RPMI7951 (cell line): ENCODE measurements around the gene RSRC1. TPM values are rescaled to one million over a fixed set of nuclear protein-coding genes. Genes with fewer than 3 reads are reported as not detected.
"Not testable (repeated sequence)": the region's sequence is repeated elsewhere in the genome, so short reads cannot be mapped to it uniquely, and the experiment has no call there.

Source experiments
- DNase-seq: peaks from one replicate; pipeline ENCODE4 v3.0.0-alpha.2; 2012; ENCODE audit warnings: low read depth
- total RNA-seq: library from RNA; depleted of rRNA; stranded (reverse); fragments of >200 nt; shearing (Covaris generic); gene quantifications from 2 replicates; pipeline ENCODE4 v1.2.3, GENCODE V29; 2014; rRNA removed

Gene RSRC1, protein sequence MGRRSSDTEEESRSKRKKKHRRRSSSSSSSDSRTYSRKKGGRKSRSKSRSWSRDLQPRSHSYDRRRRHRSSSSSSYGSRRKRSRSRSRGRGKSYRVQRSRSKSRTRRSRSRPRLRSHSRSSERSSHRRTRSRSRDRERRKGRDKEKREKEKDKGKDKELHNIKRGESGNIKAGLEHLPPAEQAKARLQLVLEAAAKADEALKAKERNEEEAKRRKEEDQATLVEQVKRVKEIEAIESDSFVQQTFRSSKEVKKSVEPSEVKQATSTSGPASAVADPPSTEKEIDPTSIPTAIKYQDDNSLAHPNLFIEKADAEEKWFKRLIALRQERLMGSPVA
- 65.3 and 83.5 TPM in 2 replicates for total RNA-seq

DNA sequence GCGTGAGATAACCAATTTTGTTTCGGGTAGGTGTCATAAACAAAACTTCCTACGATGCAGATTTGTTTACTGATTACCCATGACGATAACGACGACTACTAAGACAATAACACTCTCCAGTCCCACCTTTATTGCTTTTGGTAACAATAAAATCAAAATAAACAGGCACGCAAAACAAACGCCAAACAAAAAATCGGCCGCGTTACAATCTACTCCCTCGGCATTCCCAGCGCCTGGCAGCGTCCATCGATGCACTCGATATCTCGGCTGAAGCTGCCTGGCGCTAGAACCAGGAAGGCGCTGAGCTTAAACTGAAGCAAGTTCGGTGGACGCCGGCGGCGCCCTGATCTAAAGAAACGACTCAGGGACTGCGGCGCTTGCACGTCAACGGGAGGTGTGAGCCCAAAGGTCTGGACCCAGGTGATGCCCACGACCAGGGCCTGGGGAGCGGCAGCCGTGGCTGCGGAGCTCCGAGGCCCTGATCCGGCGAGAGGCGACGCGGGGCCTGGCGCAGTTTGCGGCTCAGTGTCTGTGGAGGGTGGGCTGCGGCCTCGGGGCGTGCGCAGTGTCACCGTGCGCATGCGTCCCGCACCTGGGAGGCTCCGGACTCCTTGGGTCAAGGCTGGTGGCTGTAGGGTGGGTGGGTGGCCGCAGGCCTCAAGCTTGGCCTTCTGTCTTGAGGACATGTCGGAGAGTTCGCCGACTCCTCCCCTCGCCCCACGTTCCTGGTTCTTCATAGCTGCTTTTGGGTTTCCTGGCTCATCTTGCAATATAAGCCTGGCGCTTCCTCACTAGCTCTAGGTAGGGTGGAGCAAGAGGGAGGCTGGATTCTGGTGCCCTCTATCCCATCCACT is at the start of gene RSRC1:
Gene RSRC1, plus strand, starts transcription at position 286 of the 854 bp plus-strand sequence. CDS start 12,016 bp downstream, outside the sequence.
- DNase-seq, result peak; percentile 90

DNA sequence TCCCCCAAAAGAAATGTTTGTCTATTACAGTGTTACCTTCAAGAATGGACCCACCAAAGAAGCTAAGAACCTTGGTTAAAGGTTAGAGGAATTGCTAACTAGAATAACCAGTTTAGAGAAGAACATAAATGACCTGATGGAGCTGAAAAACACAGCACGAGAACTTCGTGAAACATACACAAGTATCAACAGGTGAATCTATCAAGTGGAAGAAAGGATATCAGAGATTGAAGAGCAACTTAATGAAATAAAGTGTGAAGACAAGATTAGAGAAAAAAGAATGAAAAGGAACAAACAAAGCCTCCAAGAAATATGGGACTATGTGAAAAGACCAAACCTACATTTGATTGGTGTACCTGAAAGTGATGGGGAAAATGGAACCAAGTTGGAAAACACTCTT is 44.3 kb upstream of the RSRC1 start:
- DNase-seq, result not testable (repeated sequence)

DNA sequence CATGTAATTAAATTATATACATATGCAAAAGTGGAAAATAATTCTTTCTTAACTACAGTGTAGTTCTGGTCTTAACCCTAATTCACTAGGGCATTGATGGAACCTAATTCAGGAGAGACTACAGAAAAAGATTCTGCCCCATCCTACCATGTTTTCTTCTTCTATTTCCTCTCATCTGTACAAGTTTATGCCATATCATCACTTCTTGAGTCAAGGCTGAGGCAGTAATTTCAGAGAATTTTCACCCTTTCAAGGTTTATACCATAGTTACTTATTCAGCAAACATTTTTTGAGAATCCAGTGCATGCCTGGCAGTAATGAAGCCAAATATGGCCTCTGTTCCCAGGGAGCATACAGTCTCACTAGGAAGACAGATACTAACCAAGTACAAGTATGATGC is 37.1 kb upstream of the RSRC1 start:
- DNase-seq, result no peak

DNA sequence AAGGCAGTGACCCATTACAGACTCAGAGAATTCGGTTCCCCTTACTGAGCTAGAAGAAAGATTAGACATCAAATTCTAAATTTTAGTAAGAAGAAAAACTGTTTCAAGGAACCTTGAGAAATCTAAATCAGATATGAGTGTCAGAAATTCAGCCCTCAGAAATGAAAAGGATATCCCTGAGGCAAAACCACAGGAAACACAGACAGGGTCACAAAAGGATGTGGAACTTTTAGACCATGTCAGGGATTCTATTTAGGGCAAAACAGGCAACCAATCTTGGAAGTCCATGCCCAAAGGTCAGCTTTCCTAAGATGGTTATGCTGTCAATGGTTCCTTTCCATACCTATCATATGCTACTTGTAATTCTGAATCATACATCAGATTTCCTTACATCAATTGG is 35.3 kb upstream of the RSRC1 start:
- peak; percentile 51 for DNase-seq

DNA sequence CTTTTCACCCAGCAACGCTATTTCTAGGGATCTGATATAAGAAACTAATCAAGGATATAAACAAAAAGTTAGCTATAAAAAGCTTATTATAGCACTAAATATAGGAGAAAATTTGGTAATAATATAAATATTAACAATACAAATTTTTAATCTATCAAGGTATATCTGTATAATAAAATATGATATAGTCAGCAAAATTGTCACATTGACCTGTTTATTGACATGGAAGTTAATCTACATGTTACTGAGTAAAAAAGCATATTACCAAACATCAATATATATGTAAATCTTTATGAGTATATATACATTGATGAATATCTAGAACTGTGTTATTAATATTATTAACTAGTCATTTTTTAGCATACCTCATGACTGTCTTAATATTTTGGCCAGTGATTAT is 30.3 kb upstream of the RSRC1 start:
- no peak for DNase-seq

DNA sequence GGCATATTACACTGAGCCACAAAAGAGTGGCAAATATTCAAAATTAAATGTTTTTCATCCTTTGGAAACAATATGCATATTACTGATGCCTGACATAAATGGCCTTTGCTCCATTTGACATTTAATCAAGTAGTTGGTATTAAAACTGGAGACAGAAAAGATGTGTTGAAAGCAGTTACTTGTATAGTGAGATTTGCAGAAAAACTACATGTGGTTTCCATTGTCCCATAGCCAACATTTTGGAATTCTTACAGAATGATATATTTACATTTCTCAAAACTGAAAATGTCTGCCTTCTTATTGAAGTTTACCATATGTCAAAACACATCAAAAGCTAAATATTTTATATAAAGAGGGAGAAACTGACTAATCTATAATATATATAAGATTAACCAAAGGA is 25.2 kb upstream of the RSRC1 start:
- DNase-seq, result no peak

DNA sequence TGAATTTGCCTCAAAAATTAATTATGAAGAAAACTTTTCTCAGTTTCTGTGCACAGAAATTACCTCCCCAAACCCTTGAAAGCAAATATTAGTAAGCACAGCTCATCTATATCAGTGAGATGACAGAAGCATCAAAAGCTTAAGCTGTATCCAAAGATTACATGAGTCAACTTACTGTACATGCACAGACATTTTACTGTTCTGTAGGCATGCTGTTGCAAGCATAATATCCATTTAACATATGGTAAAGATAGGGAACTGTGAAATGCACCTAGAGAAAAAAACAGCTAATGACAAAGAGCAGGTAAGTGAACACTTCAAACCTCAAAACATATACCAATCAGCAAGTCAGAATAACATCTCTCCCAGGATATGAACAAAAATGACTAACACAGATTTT is 24.5 kb upstream of the RSRC1 start:
- DNase-seq, result no peak

DNA sequence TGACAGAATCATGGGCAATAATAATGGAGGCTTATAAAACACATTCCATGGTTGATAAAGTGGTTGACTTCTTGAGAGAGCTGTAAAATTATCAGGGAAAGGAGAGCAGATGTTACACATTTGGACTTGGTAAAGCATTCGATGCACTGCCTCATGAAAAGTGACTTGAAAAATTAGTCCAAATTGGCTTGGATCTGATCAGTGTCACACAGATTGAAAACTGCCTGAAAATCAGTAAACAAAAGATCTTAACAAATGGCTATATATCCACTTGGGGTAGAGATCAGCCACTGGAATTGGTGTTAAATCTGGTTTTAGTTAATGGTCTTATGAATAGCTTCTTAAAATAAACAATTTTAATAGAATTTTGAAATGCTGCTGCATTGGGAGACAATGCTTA is 24.0 kb upstream of the RSRC1 start:
- no peak for DNase-seq

DNA sequence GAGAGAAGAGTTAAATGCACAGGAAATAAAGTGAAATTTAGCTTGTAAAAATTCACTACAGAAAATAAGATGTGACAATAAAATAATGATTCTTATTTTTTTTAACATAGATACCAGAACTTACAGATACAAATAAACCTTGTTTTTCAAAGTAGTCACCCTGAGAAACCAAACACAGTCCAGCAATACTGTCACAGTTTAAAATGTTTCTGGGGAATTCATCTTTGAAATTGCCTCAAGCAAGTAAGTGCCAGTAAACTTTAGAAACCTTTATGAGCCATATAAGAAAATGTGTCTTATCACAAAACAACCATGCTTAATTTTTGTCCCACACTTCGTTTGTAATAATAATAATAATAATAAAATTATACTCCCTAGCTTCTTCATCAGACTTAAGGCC is 23.5 kb upstream of the RSRC1 start:
- no peak for DNase-seq

DNA sequence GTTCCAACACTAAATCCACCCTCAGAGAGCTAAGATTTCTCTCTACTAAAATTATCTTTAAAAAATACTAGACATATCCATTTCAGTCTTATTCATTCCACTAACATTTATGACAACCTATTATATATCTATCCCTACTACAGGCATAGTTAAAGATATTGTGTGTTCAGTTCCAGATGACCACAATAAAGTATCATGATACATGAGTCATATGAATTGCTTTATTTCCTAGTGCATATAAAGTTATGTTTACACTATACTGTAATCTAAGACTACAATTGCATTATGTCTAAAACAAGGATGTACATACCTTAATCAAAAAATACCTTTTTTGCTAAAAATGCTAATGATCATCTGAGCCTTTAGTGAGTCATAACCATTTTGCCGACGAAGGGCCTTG is 23.1 kb upstream of the RSRC1 start:
- DNase-seq, result no peak

DNA sequence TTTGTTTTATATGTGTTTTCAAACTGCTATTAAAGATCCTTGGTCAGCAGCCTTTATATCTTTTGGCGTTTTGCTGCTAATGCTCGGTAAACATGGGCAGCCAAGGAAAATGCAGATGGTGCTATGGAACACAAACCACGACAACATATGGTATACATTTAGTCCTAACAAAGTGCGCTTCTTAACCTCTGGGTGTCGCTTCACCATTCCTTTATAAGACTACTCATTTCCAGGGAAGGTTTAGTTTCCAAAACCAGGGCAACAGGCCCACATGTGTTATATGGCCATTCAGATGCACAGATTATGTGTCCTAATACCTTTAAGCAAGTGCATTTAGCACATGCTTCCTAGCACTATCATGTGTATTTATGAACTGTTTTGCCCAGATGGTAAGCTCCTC is 18.4 kb upstream of the RSRC1 start:
- DNase-seq, result peak; percentile 73

DNA sequence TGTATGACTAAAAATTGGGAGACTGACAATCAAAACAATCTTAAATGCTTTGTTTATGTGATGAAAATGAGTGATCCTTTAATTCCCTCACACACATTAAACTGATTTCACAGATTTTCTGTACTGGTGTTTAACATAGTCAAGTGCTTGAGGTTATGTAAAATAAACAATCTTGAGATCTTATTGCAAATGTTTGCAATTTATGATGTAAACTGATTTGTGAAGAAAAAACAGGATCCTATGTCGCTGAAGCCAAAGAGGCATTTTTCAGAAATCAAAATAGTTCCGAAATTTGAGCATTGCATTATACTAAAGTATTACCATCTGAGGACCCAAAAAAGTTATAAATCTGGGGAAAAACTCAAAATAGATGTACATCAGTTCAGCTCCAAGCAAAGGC is 16.4 kb upstream of the RSRC1 start:
- DNase-seq, result no peak

DNA sequence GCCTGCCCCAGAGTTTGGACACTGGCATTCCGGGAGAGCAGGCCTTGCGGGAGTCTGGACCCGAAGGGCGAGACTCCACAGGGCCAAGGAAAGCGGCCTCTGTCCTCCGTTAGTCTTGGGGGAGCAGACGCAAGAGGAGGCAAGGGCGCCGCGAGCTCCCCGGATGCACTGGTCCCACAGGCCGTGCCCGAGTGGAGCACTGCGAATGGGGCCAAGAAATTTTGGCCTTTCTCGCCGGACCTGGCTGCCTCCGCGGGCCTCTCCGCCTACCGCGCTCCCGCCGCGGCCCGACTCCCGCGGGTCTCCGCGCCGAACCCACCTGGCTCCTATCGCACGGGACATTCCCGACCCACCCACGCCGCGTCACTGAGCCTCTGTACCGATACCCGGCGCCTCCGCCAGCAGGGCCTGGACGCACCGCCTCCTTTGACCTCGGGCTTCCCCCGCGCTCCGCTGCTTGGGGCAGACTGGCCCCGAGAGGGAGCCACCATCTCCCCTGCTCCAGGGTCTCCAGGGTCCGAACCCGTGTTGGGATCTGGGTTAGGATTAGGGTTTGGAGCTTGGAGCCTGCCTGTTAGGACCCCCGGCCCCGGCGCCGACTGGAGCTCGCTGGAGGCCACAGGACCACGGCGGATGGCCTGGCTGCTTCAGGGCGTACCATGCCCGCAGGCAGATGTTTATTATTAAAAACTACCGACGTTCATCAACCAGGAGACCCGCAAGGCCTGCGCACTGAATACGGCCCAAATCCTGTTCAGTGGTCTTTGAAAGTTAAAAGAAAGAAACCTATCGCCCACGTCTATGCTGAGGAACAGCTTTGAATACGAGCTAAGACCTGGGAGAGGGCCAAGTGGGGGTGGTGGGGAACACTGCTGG is 15.4 kb upstream of the RSRC1 start:
- DNase-seq, result no peak

DNA sequence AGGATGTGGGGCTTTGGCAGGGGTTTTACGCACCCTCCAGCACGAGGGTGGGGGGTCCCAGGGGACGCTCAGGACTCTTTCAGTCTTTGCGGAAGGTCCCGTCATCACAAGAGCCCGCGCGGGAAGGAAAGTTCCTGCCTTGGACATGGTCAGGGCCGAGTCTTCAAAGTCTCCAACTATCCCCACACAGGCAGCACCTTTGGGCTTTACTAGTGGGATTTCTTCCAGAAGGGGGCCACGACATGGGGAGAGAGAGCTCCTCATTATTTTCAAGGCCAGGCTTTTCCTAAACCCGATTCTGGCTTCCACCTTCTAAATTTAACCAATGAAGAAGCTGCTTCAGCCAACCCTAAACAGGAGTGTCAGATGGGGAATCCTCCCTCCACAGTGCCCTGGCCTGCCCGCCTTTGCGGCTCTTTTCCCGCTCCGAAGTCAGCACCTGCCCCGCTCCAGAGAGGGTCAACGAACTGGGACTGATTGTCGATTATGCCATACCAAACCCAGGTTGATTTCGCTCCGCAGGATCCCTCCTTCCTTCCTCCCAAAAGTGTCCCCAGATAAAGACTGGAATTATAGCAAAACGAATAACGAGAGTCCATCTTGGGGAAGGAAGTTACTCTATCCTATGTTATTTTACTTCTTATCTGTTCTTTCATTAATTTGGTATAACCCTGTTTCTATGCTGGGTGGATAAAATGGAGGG is 14.6 kb upstream of the RSRC1 start:
- no peak for DNase-seq

DNA sequence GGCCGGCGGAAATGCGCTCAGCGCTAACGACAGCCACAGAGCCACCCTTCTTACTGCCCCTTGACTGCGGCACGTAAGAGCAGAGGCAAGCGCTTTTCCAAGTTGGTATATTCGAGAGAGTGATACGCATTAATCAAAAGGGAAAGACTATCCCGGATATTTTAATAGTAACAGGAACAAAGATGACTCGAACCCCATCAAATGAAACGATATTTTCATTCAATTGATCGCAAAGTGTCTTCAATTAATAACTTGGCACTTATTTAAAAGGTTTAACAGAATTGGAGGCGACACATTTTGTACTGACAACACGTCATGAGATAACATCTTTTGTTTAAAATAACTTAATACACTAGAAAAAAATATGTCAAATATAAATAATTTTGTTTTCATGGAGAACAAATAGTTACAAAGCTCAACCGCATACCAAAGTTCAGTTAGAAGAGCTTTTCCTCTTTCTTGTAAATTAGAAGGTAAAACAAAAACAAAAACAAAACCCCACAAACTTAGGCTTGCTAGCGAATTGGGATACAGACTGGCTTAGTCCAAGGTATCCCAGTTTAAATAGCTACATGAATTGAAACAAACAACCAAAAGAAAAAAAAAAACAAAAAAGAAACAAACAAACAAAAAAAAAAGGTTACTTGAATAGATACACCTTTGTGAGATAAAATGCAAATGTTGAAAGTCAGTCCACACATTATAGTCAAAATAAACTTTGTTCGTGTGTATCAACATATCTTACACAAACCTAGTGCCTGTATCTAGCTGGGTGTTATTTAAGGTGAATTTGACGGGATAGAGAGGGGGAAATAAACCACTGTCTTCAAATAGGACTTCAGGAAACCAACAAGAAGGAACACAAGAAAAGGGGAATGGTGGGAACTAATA is 13.8 kb upstream of the RSRC1 start:
- DNase-seq, result no peak

DNA sequence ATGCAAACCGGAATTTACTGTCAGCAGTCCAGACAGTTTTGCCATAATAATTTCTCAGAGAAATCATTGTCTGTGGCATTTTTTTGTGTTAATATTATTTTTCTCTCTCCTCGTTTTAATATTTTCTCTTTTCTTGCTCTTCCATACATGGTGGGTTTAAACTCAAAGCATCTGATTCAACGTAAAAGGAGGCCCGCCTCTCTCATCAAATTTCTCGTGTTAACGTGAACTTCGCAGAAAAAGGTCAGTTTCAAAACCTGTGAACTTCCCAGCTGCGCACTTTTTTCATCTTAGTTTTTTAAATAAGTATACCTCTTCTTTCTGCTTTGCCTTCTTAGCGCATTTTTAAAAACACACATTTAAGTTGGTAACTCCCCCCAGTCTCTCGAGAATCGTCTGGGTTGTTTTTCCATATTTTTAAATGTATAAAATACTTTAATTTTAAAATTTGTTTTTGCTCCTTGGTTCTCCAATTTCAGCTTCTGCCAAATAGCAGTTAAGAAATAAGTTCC is 12.8 kb upstream of the RSRC1 start:
- DNase-seq, result no peak

DNA sequence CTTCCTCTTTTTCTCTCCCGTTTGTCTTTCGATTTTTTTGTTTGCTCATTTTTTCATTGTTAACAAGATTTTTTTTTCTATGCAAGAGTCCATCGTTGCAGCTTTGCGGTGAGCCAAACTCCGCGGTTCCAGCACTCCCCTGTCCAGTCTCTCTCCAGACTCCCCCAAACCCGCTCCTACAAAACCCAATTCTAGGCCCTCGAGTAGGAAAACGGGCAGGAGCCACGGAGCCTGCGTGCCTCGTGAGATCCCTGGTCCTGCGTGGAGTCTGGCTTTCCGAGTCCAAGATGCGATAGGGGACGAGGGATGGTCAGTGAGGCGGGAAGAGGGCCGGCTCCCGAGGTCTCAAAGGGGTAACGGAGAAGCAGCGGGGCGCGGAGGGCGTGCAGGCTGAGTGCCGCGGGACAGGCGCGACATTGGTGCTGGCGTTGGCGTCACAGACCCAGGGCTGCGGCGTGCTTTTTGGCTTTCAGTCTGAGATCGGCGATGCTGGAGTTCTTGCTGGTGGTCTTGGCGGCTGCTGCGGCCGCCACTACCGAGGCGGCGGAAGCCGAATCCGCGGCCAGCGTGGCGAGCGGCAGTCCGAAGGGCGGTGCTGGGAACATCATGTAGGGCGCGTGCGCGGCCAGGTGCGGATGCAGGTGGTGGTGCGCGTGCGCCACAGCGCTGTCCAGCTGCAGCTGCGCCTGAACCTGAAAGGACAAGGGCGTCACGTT is 12.1 kb upstream of the RSRC1 start:
- no peak for DNase-seq

DNA sequence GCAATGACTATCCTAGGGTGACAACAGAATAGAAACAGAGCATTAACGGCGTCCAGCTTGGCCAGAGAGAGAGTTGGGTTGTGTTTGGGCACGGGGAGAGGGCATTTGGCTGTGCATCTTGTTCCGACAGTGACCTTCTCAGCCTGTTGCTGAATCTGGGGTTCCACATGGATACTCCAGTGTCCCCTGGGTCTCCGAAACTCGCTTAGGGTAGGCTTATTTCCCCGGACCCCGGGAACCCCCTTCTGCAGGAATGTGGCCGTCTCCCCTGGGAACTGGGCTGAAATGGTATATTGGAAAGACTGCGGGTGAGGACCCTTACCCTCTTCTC is 11.6 kb upstream of the RSRC1 start:
- DNase-seq, result no peak

DNA sequence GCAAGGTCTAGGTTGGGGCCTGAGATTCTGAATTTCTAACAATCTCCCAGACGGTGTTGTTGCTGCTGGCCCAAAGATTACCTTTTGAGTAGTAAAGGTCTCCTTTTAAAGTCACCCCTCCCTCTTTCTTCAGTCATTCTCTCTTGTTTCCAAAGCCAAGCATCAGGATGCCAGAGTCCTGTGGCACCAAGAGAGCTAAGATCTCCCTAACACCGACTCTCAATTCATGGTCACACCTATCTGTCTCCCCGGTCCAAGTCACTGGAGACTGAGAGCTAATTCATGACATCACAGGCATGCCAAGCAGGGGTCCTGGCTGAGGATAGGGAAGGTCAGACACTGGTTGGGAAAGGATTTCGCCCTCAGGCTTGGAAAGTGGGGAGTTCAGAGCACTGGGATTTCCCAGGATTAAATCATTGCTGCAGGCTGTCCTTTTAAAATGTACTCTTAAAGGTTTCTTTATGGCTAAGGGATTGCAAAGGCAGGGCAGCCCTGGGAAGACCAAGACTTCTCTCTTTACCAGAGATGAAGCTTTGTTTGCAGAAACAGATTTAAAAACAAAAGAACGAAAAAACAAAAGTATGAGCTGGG is 11.0 kb upstream of the RSRC1 start:
- DNase-seq, result peak; percentile 15
